Epithelial cell of proximal tubule (primary cell): ENCODE results near the gene AIG1. TPM values are rescaled to one million over a fixed set of nuclear protein-coding genes. Genes with fewer than 3 reads are reported as not detected.

Experiments
- DNase-seq: peaks from one replicate; pipeline ENCODE4 v3.0.0-alpha.2; 2011; ENCODE audit warnings: low read depth
- H3K4me3 ChIP-seq: 2 replicates; pipeline ENCODE4 v1.5.1; 2011; ENCODE audit warnings: low read depth, mild to moderate bottlenecking, low read length
- CTCF ChIP-seq: conservative IDR thresholded peaks from 2 replicates; pipeline ENCODE4 v1.5.1; 2012; ENCODE audit warnings: low read depth, mild to moderate bottlenecking, low read length
- total RNA-seq: library from RNA; depleted of rRNA; stranded (reverse); fragments of >200 nt; gene quantifications from 2 replicates; pipeline ENCODE4 v1.2.3, GENCODE V29; 2015

AIG1 gene
- total RNA-seq, 1 donor from 2014 or later = 40.8 TPM

- no peak for TF ChIP-seq CTCF
- no peak for DNase-seq
- no peak overlapping the region for H3K4me3 ChIP-seq
Observed at GRCh38 chr6:143160015-143160414, 99.3 kb downstream of the AIG1 start.

GRCh38 chr6:143160439-143161220 is 99.9 kb downstream of the AIG1 start:
- DNase-seq = no peak
- no peak for TF ChIP-seq CTCF

GRCh38 chr6:143163621-143164020 is 102.9 kb downstream of the AIG1 start:
- no peak for DNase-seq
- H3K4me3 ChIP-seq = no peak overlapping the region
- no peak for TF ChIP-seq CTCF

More at GRCh38 chr6:143160439-143161220, 99.9 kb downstream of the AIG1 start:
- no peak overlapping the region for H3K4me3 ChIP-seq

GRCh38 chr6:143164565-143165105 is 103.9 kb downstream of the AIG1 start:
- TF ChIP-seq CTCF = no peak
- H3K4me3 ChIP-seq = no peak overlapping the region
- no peak for DNase-seq

- H3K4me3 ChIP-seq = no peak overlapping the region
- no peak for TF ChIP-seq CTCF
- DNase-seq = no peak
Observed at GRCh38 chr6:143165315-143165855, 104.7 kb downstream of the AIG1 start.

GRCh38 chr6:143166247-143166695 is 105.6 kb downstream of the AIG1 start:
- no peak for DNase-seq
- no peak for TF ChIP-seq CTCF
- no peak overlapping the region for H3K4me3 ChIP-seq
